Naive B cell (primary cell): Measurements from ENCODE around the gene MS4A7. TPM values are rescaled to one million over a fixed set of nuclear protein-coding genes. Genes with fewer than 3 reads are reported as not detected.
"Not testable (repeated sequence)": the region's sequence is repeated elsewhere in the genome, so short reads cannot be mapped to it uniquely, and the experiment has no call there.

Source experiments
- ATAC-seq, 2 donors: fragments of 150-1000 bp; cut with Tn5 transposase; 2 replicates each; pipeline ENCODE4 v1.10.0; 2021; ENCODE audit warnings: low read depth in 2 of 2, mild to moderate bottlenecking in 2 of 2, moderate library complexity in 2 of 2
- DNase-seq: peaks from one replicate; pipeline ENCODE4 v3.0.0; 2022
- H3K27ac Mint-ChIP-seq, 6 donors: one replicate each; pipeline ENCODE4 v1.8.0; 2020 to 2022; ENCODE audit warnings: mild to moderate bottlenecking in 6 of 6, mixed read lengths in 6 of 6, moderate library complexity in 5 of 6, inconsistent platforms in 2 of 6
- H3K27me3 Mint-ChIP-seq, 3 donors: one replicate each; pipeline ENCODE4 v1.8.0; 2021 to 2022; ENCODE audit warnings: mixed read lengths in 3 of 3, mild to moderate bottlenecking in 1 of 3
- H3K36me3 Mint-ChIP-seq, 2 donors: one replicate each; pipeline ENCODE4 v1.8.0; 2020 to 2022; ENCODE audit warnings: mixed read lengths in 2 of 2, inconsistent platforms in 1 of 2, mild to moderate bottlenecking in 1 of 2
- H3K4me1 Mint-ChIP-seq, 3 donors: one replicate each; pipeline ENCODE4 v1.8.0; 2020 to 2022; ENCODE audit warnings: mixed read lengths in 3 of 3, inconsistent platforms in 1 of 3, mild to moderate bottlenecking in 1 of 3, moderate library complexity in 1 of 3
- H3K4me3 Mint-ChIP-seq, 8 donors: one replicate each; pipeline ENCODE4 v1.8.0; 2020 to 2022; ENCODE audit warnings: mild to moderate bottlenecking in 8 of 8, mixed read lengths in 8 of 8, moderate library complexity in 8 of 8, inconsistent platforms in 2 of 8
- H3K9me3 Mint-ChIP-seq, 7 donors: one replicate each; pipeline ENCODE4 v1.8.0; 2020 to 2022; ENCODE audit warnings: mixed read lengths in 7 of 7, mild to moderate bottlenecking in 5 of 7, inconsistent platforms in 2 of 7, moderate library complexity in 1 of 7
- polyA plus RNA-seq, 6 donors: library from polyadenylated mRNA; unstranded; fragments of 300-500 nt; fragmentation: Illumina TruSeq; gene quantifications; one replicate each; pipeline ENCODE4 v1.2.3, GENCODE V29; 2021; ENCODE audit warnings: low read depth in 6 of 6

MS4A7 gene
- polyA plus RNA-seq, 6 donors from 2014 or later, result 24.5 to 47.8 (median 30.0) TPM

DNA sequence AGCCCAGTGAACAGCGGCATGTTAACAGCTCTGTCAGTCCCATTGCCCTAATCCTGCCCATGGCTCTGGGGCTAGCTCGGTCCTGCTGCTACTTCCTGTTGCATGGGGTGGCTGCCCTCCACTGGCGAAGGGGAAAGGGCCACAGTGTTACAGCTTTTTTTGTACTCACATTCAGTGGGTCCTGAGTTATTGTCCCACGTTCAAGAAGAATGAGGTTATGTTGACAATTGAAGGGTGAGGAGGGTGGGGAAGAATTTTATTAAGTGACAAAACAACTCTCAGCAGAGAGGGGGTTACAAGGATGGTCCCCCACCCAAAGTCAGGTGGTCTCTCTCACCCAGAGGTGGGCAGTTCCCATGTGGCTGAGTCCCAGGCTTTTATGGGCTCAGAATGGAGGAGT lies 17.7 kb upstream of the MS4A7 start:
- Mint-ChIP-seq H3K27me3 (no peaks in the 10 kb centered on the region), H3K9me3 (peaks cover 0 to 25% (median 17%) of the 10 kb centered on the region in 7 donors), H3K4me3 (peak overlapping the region in 1 of 8 donors; percentile 42), H3K4me1 (peaks cover 48 to 81% (median 54%) of the 10 kb centered on the region in 3 donors), H3K27ac (peak overlapping the region in 1 of 6 donors; percentile 33), H3K36me3 (peaks cover 0 to 6% of the 10 kb centered on the region in 2 donors)
- DNase-seq, result no peak
- no peak for ATAC-seq

DNA sequence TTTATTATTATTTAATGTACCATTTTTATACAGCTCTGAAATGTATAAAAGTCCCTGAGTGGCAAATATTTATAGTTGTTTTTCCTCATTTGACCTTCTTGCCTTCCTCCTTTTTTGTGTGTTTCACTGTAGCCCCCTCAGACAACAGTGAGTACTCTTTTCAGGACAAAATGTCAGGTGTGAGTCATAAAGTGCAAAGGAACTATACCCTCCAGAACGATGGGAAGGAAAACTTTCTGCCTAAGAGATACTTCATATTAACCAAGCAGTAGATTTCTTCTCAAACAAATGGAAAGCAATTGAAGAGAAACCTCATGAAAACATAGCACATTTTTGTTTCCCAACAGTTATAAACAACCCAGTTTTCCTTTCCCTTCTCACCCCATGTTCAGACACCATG lies 16.1 kb upstream of the MS4A7 start:
- DNase-seq (no peak), ATAC-seq (no peak)
- peaks cover 0 to 6% of the 10 kb centered on the region in 2 donors for H3K36me3 Mint-ChIP-seq
- peaks cover 46 to 84% (median 53%) of the 10 kb centered on the region in 3 donors for H3K4me1 Mint-ChIP-seq
- H3K4me3 Mint-ChIP-seq, result no peak overlapping the region
- H3K27me3 Mint-ChIP-seq, result no peaks in the 10 kb centered on the region
- H3K27ac Mint-ChIP-seq, result peak overlapping the region in 4 of 6 donors; percentile 26 to 80 (median 54)
- peaks cover 0 to 25% (median 17%) of the 10 kb centered on the region in 7 donors for H3K9me3 Mint-ChIP-seq

DNA sequence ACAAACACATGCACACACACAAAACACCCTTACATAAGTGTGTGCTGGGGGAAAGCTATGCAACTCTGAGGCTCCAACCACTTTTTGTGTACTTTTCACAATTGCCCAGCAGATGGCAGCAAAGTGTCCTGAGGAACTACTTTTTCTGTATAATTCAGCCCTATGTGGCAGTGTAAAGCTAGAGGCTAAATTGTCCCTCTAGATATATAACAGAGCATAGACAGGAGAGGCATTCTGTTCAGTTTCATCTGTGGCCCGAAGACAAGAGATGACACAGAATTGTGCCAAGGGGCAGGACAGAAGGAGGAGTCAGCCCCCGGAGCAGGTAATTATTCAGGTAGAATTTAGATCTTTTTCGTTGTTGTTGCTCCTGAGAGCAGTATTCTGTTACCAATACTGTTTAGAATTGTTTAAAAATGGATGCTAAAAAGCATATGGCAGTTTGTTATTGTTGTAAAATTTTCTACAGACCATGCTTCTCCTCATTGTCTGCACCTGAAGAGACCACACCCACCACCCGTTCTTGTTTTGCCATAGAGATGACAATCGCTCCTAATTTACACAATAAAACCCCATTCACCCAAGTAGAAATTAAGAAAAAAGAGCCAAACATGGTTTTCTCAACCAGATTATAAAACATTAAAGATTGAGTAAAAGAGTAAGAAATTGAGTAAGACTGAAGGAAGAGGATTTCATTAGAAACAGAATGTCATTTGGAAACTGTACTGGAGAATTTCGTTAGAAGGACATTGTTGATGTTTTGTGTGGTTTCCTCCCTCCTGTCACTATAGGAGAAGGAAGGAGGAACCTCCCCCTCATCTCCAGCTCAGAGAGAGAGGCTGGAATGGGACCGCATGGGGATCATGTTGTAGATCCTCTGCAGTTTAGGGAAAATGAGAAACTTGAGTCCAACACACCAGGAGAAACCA lies 14.5 kb upstream of the MS4A7 start:
- ATAC-seq, result peak; percentile 79 to 80
- no peaks in the 10 kb centered on the region for H3K27me3 Mint-ChIP-seq
- peaks cover 0 to 27% (median 20%) of the 10 kb centered on the region in 7 donors for H3K9me3 Mint-ChIP-seq
- peak; percentile 79 for DNase-seq
- H3K36me3 Mint-ChIP-seq, result peaks cover 4 to 10% of the 10 kb centered on the region in 2 donors
- peak overlapping the region; percentile 76 to 95 (median 89) for H3K4me3 Mint-ChIP-seq
- peaks cover 45 to 84% (median 58%) of the 10 kb centered on the region in 3 donors for H3K4me1 Mint-ChIP-seq
- H3K27ac Mint-ChIP-seq, result peak overlapping the region; percentile 94 to 99 (median 98)

DNA sequence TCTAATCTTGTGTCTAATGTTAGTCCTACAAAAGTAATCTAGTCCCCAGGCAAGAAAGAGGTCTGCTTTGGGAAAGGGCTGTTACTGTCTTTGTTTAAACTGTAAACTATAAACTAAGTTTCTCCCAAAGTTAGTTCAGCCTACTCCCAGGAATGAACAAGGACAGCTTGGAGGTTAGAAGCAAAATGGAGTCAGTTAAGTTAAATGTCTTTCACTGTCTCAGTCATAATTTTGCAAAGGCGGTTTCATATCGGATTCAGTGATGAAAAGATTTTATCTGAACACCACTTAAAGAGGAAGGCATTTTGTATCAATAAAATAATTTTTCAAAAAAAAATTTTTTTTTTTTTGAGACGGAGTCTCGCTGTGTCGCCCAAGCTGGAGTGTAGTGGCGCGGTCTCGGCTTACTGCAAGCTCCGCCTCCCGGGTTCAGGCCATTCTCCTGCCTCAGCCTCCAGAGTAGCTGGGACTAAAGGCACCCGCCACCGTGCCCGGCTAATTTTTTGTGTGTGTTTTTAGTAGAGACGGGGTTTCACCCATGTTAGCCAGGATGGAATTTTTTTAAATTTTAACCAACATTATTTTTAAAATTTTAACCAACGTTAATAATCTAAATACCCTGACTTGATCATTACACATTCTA lies 11.9 kb upstream of the MS4A7 start:
- not testable (repeated sequence) for DNase-seq, ATAC-seq, H3K27me3 Mint-ChIP-seq
- H3K4me1 Mint-ChIP-seq, result peaks cover 53 to 92% (median 82%) of the 10 kb centered on the region in 3 donors
- peak overlapping the region in 5 of 8 donors; percentile 7 to 66 (median 53) for H3K4me3 Mint-ChIP-seq
- peaks cover 0 to 15% (median 6%) of the 10 kb centered on the region in 7 donors for H3K9me3 Mint-ChIP-seq
- peaks cover 11% of the 10 kb centered on the region in 2 donors for H3K36me3 Mint-ChIP-seq
- peak overlapping the region; percentile 91 to 99 (median 95) for H3K27ac Mint-ChIP-seq

DNA sequence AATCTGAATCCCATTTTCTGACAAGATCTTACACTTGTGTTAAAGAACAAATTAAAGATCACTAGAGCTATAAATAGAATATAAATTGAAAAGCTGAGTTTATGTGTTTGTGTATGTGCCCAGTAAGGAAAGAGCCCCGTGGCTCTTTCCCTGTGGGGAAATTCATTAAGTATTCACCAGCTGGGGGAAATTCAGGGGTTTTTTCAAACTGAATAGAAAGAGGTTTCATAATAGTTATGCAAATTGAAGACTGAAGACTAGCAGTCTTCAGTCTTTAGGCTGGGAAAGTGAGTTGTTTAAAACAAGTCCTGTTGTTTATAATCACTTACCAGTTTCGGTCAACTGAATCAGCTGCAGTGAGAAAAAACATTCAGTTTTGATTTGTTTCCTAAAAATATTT lies 11.3 kb upstream of the MS4A7 start:
- H3K36me3 Mint-ChIP-seq, result peaks cover 11 to 18% of the 10 kb centered on the region in 2 donors
- ATAC-seq (peak; percentile 73 to 75), DNase-seq (peak; percentile 69)
- peak overlapping the region; percentile 12 to 84 (median 64) for H3K4me3 Mint-ChIP-seq
- peaks cover 0 to 12% (median 3%) of the 10 kb centered on the region in 7 donors for H3K9me3 Mint-ChIP-seq
- H3K27ac Mint-ChIP-seq, result peak overlapping the region; percentile 91 to 99 (median 95)
- H3K4me1 Mint-ChIP-seq, result peaks cover 60 to 97% (median 85%) of the 10 kb centered on the region in 3 donors
- H3K27me3 Mint-ChIP-seq, result no peaks in the 10 kb centered on the region

DNA sequence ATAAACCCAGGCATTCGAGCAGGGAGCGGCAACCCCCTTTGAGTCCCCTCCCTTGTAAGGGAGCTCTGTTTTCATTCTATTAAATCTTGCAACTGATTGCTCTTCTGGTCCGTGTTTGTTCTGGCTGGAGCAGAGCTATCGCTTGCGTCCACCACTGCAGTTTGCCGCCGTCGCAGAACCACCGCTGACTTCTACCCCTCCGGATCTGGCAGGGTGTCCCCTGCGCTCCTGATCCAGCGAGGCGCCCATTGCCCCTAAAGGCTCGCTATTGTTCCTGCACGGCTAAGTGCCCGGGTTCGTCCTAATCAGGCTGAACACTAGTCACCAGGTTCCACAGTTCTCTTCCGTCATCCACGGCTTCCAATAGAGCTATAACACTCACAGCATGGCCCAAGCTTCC lies 10.4 kb upstream of the MS4A7 start:
- peaks cover 60 to 95% (median 89%) of the 10 kb centered on the region in 3 donors for H3K4me1 Mint-ChIP-seq
- H3K27ac Mint-ChIP-seq, result peak overlapping the region; percentile 91 to 99 (median 95)
- H3K4me3 Mint-ChIP-seq, result peak overlapping the region in 6 of 8 donors; percentile 55 to 84 (median 66)
- peaks cover 0 to 12% (median 3%) of the 10 kb centered on the region in 7 donors for H3K9me3 Mint-ChIP-seq
- no peak for DNase-seq
- H3K36me3 Mint-ChIP-seq, result peaks cover 11 to 20% of the 10 kb centered on the region in 2 donors
- no peaks in the 10 kb centered on the region for H3K27me3 Mint-ChIP-seq
- ATAC-seq, result no peak

DNA sequence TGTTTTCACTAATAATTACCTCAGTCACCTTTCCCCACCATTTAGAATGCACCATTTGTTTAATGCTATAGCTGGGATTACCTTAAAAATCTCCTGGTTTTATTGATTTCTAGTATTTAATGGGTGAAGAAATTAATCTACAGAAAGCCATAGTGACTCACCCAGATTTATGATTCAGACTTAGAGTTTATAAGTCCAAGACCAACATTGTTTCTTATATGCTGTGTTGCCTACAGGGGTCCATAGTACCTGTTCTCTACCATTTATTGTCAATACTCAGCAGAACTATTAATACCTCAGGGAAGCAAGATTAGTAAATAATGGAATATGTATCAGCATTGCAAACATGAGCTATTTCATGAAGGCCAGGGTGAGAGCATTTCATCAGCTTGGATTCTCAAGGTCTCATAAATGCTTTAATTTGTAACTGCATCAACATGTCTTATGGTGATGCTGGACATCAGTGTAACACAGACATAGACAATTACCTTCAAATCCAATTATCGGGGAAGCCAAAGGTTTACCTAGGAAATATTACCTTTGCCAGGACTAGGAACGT lies 8.0 kb upstream of the MS4A7 start:
- Mint-ChIP-seq H3K9me3 (peaks cover 0 to 12% (median 3%) of the 10 kb centered on the region in 7 donors), H3K27me3 (no peaks in the 10 kb centered on the region), H3K36me3 (peaks cover 11 to 20% of the 10 kb centered on the region in 2 donors), H3K4me1 (peaks cover 53 to 94% (median 89%) of the 10 kb centered on the region in 3 donors), H3K27ac (peak overlapping the region in 3 of 6 donors; percentile 12 to 99 (median 79)), H3K4me3 (no peak overlapping the region)
- DNase-seq (no peak), ATAC-seq (no peak)

DNA sequence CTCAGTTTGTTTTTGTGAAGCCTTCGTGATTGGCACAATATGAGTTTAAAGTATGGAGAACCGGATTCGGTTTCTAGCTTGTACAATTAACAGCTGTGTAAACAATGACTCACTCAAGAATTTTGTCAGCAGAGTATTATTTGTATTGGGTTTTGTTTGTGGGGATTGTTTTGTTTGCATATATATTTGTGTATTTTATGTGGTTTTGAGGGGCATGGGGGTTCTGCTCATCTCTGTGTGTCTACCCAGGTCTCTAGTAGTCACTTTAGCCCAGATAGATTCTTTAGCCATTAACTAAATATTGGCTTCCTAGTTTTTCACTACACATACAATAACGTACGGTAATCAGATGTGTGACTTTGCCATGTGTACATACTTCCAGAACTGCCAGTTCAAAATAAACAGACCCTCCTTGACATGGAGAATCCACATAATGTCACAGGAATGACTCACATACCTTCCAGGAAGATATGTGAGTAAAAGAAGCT lies 7.5 kb upstream of the MS4A7 start:
- ATAC-seq, result no peak
- Mint-ChIP-seq H3K9me3 (peaks cover 0 to 12% (median 3%) of the 10 kb centered on the region in 7 donors), H3K4me1 (peaks cover 55 to 94% (median 90%) of the 10 kb centered on the region in 3 donors), H3K27me3 (no peaks in the 10 kb centered on the region), H3K27ac (peak overlapping the region in 4 of 6 donors; percentile 12 to 99 (median 61)), H3K36me3 (peaks cover 11 to 20% of the 10 kb centered on the region in 2 donors), H3K4me3 (no peak overlapping the region)
- no peak for DNase-seq

DNA sequence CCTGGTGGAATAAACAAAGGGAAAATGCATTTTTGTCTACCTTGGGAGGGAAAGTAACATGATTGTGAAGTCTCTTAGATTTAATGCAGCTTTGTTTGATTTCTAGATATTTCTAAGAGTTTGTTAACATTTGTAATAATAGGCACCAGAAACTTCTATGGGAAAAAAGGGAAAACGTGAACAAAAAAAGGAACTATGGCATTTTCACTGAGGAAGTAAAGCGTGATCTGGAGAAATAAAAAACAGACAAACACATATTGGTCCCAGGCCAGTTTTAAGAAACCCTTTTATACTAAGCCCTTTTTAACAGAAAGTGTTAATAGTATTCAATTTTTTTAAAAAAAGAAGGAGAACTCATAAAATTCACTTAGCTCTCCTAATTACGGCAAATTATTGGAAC lies 6.9 kb upstream of the MS4A7 start:
- H3K27me3 Mint-ChIP-seq, result no peaks in the 10 kb centered on the region
- H3K4me1 Mint-ChIP-seq, result peaks cover 58 to 94% (median 90%) of the 10 kb centered on the region in 3 donors
- H3K4me3 Mint-ChIP-seq, result no peak overlapping the region
- DNase-seq (no peak), ATAC-seq (no peak)
- H3K36me3 Mint-ChIP-seq, result peaks cover 11 to 22% of the 10 kb centered on the region in 2 donors
- H3K27ac Mint-ChIP-seq, result peak overlapping the region in 2 of 6 donors; percentile 12 to 99
- H3K9me3 Mint-ChIP-seq, result peaks cover 0 to 12% (median 3%) of the 10 kb centered on the region in 7 donors

DNA sequence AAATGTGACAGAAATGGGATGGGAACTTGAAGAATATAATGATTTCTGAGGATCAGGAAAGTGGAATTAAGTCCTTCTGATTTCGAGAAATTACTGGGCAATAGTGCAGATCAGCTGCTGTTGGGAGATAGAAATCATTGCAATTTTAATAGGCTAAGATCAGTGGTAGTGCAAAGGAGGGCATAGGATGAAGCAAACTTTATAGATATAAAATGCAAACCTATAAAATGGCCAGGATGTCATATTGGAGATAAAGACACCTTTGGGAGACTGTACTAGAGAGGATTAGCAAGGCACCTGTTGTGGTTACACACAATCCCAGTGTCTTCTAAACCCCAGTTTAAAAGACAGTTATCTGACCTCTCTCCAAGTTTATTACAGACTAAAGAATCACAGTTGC lies 6.5 kb upstream of the MS4A7 start:
- ATAC-seq (no peak), DNase-seq (no peak)
- Mint-ChIP-seq H3K27ac (peak overlapping the region in 3 of 6 donors; percentile 6 to 99 (median 68)), H3K9me3 (peaks cover 0 to 12% (median 3%) of the 10 kb centered on the region in 7 donors), H3K4me1 (peaks cover 63 to 94% (median 93%) of the 10 kb centered on the region in 3 donors), H3K4me3 (peak overlapping the region in 2 of 8 donors; percentile 9 to 16), H3K27me3 (no peaks in the 10 kb centered on the region), H3K36me3 (peaks cover 11 to 27% of the 10 kb centered on the region in 2 donors)

DNA sequence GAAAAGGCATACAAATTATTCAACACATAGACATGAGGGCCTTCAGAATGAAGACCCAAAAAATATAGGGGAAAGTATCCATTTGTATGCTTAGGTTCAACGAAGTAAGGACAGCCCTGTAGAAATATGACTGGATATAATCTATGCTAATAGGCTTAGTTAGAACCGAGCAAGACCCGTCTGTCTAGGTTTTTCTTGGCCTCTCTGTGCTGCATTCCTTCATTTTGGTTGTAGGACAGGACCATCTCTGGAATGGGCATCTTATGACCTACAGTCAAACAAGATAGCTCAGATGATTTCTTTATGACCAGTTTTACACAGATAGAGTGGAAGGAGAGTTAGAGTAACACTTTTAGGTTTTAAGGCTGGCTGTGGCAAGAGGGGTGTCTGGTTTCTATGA lies 5.6 kb upstream of the MS4A7 start:
- Mint-ChIP-seq H3K9me3 (peaks cover 0 to 9% (median 3%) of the 10 kb centered on the region in 7 donors), H3K27me3 (no peaks in the 10 kb centered on the region), H3K4me1 (peaks cover 66 to 94% (median 93%) of the 10 kb centered on the region in 3 donors), H3K36me3 (peaks cover 11 to 27% of the 10 kb centered on the region in 2 donors), H3K27ac (peak overlapping the region in 3 of 6 donors; percentile 0 to 41 (median 18)), H3K4me3 (peak overlapping the region in 1 of 8 donors; percentile 8)
- ATAC-seq (no peak), DNase-seq (no peak)

DNA sequence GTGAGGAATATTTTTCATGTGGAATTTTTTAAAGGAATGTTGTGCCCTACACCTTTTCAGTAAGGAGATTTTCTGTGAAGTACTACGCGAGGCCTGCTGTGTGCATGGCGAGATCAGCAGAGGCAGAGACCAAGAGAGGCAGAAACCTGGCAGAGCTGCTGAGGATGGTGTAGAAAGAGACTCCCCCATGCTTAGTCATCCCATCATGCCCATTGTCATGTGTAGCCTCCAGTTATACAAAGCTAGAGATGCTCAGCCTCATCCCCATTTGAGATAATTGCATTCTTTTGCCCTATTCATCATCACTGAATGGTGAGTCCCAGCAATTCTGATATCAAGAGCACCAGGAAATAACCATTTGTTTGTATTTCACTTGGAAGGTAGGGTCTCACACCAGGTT lies 3.0 kb upstream of the MS4A7 start:
- no peak for ATAC-seq
- Mint-ChIP-seq H3K4me3 (peak overlapping the region in 3 of 8 donors; percentile 7 to 52 (median 41)), H3K27ac (peak overlapping the region in 3 of 6 donors; percentile 21 to 99 (median 83)), H3K36me3 (peaks cover 2 to 26% of the 10 kb centered on the region in 2 donors), H3K9me3 (peaks cover 0 to 5% (median 0%) of the 10 kb centered on the region in 7 donors), H3K27me3 (no peaks in the 10 kb centered on the region), H3K4me1 (peaks cover 74 to 94% (median 94%) of the 10 kb centered on the region in 3 donors)
- no peak for DNase-seq
